DMS53 treated with DMSO at 0.1 percent for 48 hours (cell line): ENCODE measurements around the gene RAF1.
"Not testable (repeated sequence)": the region's sequence is repeated elsewhere in the genome, so short reads cannot be mapped to it uniquely, and the experiment has no call there.

Experiments
- DNase-seq: peaks from one replicate; lab custom pipeline; 2025; ENCODE audit not compliant: unreplicated experiment; lab: John Stamatoyannopoulos, UW

RAF1 gene

DNA sequence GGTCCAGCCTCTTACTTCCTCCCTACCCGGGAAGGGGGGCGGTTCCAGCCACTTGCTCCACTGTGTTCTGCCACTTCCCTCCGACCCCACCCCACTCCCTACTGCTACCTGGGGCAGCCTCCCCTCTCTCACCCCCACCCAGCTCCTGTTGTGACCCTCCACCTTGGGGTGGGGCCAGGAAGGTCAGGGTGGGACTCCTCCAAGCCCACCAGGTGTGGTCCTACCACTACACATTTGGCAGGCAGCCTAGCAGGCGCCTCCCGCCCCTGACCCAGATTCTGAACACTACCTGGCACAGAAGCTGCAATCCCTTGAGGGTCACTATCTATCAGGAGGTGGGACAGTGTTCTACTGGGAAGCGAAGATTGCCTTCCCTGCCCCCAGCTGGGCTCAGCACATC, 13.7 kb upstream of the RAF1 start:
- DNase-seq = no peak

DNA sequence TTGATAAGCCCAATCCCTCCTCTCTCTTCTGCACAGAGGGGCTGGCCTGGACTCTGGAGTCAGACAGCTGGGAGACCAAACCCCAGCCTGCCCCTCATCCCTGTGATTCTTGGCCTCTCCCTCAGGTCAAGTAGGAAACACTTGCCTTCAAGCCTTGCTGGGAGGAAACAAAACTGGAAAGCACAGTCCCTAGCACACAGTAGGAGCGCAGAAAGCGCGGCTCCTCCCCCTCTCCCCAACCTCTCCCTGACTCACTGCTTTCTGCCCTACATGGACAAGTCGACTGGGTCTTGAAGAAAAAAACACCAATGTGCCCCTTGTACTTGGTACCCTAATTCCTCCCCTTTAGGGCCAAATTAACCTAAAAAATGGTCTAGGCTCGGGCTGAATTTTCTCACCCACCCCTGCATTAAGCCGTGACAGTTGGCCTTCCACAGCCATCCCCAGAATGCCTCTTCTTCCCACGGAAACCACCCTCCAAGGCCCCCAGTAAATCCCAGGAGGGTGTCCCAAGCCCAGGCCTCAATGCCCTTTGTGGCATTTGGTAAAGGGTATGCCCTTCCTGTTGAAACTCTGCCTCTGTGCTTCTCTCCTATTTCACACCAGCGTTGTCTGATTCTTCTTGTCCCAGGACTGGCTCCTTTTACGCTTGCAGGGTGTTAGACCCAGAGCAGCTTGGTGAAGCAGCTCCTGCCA, 11.3 kb upstream of the RAF1 start:
- DNase-seq = no peak

DNA sequence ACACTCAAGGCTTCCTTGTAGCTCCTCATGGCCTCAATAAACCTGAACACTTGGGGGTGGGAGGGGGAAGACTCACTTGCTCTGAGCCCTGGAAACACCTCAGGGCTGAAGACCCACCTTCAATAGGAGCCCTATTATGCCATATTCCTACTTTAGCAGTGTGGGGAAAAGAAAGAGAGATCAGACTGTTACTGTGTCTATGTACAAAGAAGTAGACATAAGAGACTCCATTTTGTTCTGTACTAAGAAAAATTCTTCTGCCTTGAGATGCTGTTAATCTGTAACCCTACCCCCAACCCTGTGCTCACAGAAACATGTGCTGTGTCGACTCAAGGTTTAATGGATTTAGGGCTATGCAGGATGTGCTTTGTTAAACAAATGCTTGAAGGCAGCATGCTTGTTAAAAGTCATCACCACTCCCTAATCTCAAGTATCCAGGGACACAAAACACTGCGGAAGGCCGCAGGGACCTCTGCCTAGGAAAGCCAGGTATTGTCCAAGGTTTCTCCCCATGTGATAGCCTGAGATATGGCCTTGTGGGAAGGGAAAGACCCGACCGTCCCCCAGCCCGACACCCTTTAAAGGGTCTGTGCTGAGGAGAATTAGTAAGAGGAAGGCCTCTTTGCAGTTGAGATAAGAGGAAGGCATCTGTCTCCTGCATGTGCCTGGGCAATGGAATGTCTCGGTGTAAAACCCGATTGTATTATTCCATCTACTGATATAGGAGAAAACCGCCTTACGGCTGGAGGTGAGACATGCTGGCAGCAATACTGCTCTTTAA, 10.2 kb upstream of the RAF1 start:
- DNase-seq = not testable (repeated sequence)

DNA sequence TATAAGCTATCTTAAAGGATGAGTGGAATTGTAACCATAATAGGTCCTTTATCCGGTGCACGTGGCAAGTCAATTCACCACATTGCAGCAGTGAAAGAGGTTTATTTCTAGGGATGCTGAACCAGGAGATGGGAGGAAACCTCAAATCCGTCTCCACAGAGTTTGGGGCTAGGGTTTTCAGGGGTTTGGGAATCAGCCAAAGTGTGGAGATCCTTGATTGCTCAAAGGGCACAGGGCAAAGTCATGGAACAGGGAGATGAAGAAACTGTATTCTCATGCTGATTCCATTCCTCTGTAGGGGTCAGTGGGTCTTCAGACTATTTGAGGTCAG, 7.2 kb upstream of the RAF1 start:
- DNase-seq = no peak

DNA sequence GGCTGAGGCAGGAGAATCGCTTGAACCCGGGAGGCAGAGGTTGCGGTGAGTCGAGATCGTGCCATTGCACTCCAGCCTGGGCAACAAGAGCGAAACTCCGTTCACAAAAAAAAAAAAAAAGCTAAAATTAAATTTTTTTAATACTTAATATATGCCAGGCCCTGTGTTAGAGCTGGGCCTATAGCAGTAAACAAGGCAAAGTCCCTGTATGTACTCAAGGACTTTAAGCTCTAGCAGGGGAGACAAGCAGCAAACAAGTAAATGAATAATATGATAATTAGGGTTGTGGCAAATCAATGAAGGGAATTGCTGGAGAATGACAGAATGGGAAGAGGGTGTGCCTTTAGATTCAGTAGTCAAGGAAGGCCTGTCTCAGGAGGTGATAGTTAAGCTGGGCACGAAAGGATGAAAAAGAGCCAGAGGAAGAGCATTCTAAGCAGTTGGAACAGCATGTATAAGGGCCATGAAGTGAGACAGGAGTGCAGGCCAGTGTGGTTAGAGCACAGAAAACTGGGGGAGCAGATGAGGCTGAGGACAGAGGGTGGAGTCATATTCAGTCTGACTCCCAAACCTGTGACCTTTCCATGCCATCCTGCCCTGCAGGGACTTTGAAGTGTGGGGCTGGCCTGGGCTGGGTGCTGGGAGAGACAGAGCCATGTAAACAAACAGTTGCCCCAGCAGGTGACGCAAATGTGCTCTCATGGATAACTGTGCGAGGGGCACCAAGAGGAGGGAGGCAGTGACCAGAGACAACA, 6.6 kb upstream of the RAF1 start:
- DNase-seq = no peak

DNA sequence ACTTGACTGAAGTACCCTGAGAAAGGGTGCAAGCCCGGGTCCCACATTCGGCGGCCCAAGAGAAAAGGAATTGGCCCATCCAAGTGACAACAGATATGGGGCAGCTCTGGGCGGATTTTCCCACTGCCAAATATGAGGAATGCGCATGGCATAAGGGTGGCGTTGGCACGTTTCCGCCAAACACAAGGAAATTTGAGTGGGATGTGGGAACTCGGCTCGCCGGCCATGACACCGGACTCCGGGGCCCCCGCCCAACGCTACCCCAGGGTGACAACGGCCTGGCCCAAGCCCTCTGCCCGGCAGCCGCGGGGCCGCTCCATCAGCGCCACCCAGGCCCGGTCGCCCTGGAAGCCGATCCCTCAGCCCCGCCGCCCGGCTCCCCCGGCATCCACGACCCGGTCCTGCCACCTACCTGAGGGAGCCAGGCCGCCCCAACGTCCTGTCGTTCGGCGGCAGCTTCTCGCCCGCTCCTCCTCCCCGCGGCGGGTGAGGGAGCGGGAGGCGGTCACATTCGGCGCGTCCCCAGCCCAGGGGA, 449 bp downstream of the RAF1 start:
- no peak for DNase-seq

DNA sequence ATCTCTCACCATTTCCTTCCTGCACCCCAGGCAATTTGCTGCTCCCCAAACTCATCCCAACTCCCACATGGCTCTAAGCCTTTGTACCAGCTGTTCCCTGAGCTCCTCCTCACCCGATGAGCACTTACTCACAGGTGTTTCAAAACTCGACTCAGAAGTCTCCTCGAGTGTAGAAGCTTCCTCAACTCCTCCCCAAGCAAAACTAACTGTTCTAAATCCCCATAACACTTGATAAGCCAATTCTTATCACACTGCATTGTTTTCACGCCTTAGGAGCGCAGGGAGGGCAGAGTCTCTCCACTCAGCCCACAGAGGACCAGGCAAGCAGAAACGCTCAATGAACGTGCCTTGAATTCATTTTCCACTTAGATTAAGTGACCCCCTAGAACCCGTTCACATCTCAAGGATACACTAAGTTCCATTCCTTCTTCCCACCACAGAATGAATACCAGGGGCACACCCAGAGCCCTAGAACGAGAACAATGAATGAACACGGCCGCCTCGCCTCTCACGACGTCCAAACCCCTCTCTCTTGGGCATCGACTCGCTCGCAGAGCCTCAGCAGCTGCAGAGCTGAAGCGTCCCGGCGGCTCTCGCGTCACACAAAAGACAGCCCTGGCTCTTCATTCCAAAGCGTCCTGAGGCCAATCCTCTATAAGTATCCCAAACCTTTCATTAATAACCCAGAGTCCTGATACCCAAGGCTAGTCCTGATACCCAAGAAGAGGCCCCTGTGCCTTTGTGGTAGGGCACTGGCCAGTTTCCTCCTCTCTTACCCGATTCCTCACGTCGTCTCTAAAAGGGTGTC, 1.1 kb downstream of the RAF1 start:
- no peak for DNase-seq

DNA sequence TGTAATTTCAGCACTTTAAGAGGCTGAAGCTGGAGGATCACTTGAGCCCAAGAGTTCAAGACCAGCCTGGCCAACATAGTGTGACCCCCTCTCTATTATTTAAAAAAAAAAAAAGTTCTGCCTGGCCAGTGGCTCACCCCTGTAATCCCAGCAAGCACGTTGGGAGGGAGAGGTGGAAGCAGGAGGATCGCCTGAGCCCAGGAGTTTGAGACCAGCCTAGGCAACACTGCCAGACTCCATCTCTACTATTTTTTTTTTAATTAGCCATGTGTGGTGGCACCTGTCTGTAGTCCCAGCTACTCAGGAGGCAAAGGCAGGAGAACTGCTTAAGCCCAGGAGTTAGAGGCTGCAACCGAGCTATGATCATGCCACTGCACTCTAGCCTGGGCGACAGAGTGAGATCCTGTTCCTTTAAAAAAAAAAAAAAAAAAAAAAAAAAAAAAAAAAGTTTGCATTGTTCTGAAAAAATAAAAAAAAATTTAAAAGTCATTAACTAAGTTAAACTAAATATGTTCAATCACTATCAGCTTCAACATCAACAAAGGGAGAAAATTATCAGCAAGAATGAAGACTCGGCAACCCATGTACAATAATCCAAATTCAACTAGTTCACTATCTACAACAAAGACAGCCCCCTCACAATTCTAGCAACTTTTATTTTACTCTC, 1.9 kb downstream of the RAF1 start:
- DNase-seq = no peak

DNA sequence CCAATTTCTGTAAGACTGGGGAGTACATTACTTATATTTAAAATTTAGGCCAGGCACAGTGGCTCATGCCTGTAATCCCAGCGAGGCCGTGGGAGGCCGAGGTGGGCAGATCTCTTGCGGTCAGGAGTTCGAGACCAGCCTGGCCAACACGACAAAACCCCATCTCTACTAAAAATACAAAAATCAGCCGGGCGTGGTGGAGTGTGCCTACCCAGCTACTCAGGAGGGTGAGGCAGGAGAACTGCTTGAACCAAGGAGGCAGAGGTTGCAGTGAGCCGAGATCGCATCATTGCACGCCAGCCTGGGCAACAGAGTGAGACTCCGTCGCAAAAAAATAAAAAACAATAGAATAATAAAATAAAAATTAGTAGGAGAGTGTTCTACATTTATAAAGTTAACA, 2.5 kb downstream of the RAF1 start:
- not testable (repeated sequence) for DNase-seq

DNA sequence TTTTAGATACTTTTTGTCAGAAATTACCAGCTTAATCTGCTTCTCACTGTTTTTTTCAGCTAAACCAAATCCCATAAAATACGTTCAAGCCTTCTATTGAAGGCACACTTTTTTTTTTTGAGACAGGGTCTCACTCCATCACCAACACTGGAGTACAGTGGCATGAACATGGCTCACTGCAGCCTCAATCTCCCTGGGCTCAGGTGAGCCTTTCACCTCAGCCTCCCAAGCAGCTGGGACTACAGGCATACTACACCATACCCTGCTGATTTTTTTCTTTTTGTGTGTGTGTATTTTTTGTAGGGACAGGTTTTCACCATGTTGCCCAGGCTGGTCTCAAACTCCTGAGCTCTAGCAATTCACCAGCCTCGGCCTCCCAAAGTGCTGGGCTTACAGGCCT, 3.7 kb downstream of the RAF1 start:
- DNase-seq = no peak

DNA sequence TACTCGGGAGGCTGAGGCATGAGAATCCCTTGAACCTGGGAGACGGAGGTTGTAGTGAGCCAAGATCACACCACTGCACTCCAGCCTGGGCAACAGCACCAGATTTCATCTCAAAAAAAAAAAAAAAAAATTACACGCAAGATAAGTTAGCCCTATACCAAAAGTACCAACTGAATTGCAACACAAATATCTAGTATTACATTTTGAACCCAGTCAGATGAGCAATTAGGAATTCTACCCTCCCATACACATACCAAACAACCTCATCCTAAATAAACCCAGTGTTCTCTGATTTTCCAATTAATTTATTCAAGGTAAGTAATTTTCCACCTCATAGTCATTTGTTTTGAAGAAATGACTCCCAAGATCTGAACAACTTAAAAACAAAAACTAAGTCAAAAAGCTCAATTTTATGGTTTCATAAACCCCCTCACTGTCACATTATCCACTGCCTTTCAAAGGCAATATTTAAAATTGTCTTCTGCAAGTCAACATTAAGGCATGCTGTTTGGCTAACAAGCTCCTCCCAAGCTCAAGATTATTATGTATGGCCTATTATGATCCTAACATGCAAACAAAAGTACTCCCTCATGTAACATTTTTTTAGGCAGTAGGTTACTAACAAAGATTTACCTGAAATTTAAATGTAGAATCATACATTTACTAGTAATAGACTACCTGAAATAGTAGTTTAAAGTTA, 4.5 kb downstream of the RAF1 start:
- no peak for DNase-seq

DNA sequence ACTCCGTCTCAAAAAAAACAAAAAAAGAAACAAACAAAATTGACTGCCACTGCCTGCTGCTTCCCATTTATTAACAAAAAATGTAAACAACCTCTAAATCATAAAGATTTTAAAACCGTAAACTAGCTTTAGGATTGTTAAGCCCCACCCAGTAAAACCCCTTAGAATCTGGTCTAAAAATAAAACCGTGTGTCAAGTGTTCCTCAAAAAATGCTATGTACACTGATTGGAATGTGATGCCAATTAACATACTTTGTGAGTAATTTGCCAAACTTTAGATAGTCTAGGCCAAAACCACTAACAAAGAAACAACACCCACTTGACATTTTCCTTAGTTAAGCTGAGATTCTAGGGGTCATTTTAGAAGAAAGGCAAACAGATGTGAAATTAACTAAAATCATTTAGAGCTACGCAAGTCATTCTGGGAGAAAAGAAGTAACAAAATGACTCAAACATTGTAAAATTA, 5.3 kb downstream of the RAF1 start:
- DNase-seq = no peak

DNA sequence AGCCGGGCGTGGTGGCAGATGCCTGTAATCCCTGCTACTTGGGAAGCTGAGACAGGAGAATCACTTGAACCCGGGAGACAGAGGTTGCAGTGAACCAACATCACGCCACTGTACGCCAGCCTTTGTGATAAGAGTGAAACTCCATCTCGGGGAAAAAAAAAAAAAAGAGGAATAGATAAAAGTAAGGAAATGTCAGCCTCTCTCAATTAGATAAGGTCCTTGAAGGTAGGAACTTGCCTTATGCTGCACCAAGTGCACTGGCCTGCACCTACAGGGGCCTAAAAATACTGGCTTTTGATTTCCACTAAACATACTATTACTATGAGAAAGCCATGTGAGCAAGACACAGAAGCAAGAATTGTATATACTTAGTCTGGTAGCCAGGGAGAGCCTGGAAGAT, 7.1 kb downstream of the RAF1 start:
- DNase-seq = no peak

DNA sequence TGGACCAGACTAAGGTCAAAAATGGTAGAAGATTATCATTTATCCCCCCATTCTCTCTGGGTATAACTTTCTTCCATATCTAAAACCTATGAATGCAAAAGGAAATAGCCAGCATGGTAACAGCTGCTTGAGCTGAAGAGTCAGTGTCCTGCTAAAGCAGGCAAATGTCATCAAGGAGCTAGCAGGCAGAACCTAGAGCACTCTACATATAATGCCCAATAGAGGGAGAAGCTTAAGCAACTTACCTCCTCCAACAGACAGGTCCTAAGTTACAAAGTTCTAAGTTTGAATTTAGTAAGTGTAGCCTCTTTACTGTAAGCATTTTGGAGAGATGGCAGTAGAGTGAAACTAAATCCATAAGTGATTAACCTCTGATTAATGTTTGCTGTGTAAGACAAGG, 7.7 kb downstream of the RAF1 start:
- DNase-seq = no peak

DNA sequence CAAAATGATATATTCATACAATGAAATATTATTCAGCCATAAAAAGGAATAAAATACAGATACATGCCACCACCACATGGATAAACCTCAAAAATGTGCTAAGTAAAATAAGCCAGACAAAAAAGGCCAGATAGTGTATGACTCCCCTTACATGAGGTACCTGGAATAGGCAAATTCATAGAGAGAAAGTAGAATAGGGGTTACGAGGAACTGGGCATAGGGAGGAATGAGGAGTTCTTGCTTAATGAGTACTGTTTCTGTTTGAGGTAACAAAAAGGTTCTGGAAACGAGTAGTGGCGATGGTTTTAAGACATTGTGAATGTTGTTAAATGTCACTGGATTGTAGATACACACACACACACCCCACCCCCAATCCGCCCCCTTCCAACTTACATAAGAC, 8.2 kb downstream of the RAF1 start:
- no peak for DNase-seq

DNA sequence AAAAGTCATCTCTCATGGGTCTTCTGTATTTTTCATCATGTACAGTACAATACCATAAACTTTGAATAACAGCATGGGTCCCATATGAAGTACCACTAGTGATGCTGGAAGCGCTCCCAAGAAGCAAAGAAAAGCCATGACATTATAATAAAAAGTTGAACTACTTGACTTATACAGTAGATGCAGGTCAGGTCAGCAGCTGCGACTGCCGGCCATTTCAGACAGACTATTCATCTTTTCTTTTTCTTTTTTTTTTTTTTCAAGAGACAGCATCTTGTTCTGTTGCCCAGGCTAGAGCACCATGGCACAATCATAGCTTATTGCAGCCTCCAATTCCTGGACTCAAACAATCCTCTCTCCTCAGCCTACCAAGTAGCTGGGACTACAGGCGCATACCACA, 10.2 kb downstream of the RAF1 start:
- DNase-seq = no peak

DNA sequence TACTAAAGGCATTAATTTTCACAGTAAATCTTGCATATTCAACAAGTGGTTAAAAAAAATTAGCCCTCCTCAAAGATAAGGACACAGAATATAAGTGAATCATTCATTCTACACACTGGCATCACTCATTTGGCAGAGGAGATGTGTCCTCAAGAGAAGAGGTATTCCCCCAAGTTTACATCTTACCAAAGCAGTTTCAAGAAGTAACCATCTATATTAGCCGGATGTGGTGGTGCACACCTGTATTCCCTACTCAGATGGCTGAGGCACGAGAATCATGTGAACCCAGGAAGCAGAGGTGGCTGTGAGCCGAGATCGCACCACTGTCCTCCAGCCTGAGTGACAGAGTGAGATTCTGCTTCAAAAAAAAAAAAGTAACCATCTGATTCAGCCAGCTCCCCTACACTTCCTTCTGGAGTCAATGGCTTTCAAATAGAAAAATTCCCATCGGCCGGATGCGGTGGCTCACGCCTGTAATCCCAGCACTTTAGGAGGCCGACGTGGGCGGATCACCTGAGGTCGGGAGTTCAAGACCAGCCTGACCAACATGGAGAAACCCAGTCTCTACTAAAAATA, 15.4 kb downstream of the RAF1 start:
- no peak for DNase-seq

DNA sequence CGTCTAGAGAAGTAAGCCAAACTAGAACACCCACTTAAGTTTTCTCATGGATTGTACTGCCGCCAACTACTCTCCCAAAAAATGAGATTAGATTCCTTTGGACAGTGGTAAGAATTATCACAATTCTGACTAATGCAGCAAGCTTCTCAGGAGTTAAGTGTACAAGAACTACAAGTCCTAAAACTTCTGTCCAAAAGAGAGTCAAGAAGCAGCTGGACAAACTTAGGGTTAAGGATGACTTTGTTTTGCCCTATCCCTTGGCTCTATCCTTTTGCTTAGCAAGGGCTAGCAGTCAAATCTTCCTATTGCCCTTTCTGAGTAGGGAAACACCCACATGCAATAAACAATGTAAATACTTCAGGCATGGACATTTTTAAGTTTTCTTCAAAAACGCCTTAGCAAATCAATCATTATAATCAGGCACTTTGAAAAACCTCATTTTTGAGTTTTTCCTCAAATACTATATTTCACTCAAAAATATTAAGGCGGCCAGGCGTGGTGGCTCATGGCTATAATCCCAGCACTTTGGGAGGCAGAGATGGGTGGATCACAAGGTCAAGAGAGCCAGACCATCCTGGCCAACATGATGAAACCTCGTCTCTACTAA, 19.5 kb downstream of the RAF1 start:
- no peak for DNase-seq

DNA sequence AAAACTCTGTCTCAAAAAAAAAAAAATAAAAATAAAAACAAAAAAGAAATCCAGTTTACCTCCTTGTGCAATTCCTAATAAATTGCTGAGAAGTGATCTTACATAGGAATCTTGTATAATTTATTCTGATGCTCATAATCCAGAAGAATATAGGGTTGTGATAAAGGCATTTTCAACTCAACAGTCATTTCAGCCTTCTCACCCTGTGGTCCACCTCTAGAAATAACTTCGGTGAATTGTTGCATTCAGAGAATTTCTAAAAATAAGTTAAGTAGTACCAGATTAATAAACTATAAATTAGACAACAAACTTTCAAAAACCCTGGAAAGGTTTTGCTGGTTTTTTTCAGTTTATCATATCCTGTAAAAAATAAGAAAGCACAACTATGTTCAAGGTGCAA, 20.2 kb downstream of the RAF1 start:
- no peak for DNase-seq
